HepG2 (cell line): Measurements from ENCODE around the gene LMAN2L. TPM values are rescaled to one million over a fixed set of nuclear protein-coding genes. Genes with fewer than 3 reads are reported as not detected.

Experiments
- ATRX ChIP-seq: sonication (generic); formaldehyde crosslinking; IDR thresholded peaks from 2 replicates; pipeline ENCODE4 v1.4.0; 2020; ENCODE audit warnings: missing genetic modification reagents, borderline replicate concordance
- FOXP1 ChIP-seq, 2 experiments: fragments of 450-650 bp in 1 of 2; IDR thresholded peaks; 2 replicates each; pipeline ENCODE4 v1.6.1; 2017 to 2018; ENCODE audit warnings: antibody characterized with exemption in 1 of 2
- GATAD2A ChIP-seq: IDR thresholded peaks from 2 replicates; pipeline ENCODE4 v1.6.1; 2016
- HOMEZ ChIP-seq: IDR thresholded peaks from 2 replicates; pipeline ENCODE4 v1.6.1; 2016; ENCODE audit warnings: low read depth
- LRRFIP1 ChIP-seq: sonication (generic); formaldehyde crosslinking; conservative IDR thresholded peaks from 2 replicates; pipeline ENCODE4 v1.4.0; 2020; ENCODE audit warnings: missing genetic modification reagents
- MYNN ChIP-seq: sonication (generic); formaldehyde crosslinking; IDR thresholded peaks from 2 replicates; pipeline ENCODE4 v1.4.0; 2020; ENCODE audit warnings: mild to moderate bottlenecking, low read depth, missing genetic modification reagents
- MZF1 ChIP-seq: sonication (generic); formaldehyde crosslinking; IDR thresholded peaks from 2 replicates; pipeline ENCODE4 v1.8.1; 2023; ENCODE audit warnings: mild to moderate bottlenecking, missing genetic modification reagents, borderline replicate concordance
- NR2C2 ChIP-seq: sonication (generic); formaldehyde crosslinking; IDR thresholded peaks from 2 replicates; pipeline ENCODE4 v1.4.0; 2020; ENCODE audit warnings: missing genetic modification reagents, mild to moderate bottlenecking, moderate library complexity, borderline replicate concordance
- PAX8 ChIP-seq: sonication (generic); formaldehyde crosslinking; IDR thresholded peaks from 2 replicates; pipeline ENCODE4 v1.8.0; 2022; ENCODE audit warnings: mild to moderate bottlenecking, missing genetic modification reagents, borderline replicate concordance
- PHF20 ChIP-seq: sonication (generic); formaldehyde crosslinking; IDR thresholded peaks from 2 replicates; pipeline ENCODE4 v1.5.0; 2020; ENCODE audit warnings: mild to moderate bottlenecking, missing genetic modification reagents
- PHF8 ChIP-seq: sonication (generic); formaldehyde crosslinking; IDR thresholded peaks from 2 replicates; pipeline ENCODE4 v1.5.0; 2020; ENCODE audit warnings: missing genetic modification reagents
- ZNF563 ChIP-seq: sonication (generic); formaldehyde crosslinking; IDR thresholded peaks from 2 replicates; pipeline ENCODE4 v1.8.0; 2022; ENCODE audit warnings: mild to moderate bottlenecking, moderate library complexity, missing genetic modification reagents
- ZNF616 ChIP-seq: sonication (generic); formaldehyde crosslinking; IDR thresholded peaks from 2 replicates; pipeline ENCODE4 v1.5.0; 2020; ENCODE audit warnings: low read depth, mild to moderate bottlenecking, missing genetic modification reagents
- ZNF644 ChIP-seq: IDR thresholded peaks from 2 replicates; pipeline ENCODE4 v1.6.1; 2016; ENCODE audit warnings: low read depth
- ZNF746 ChIP-seq: sonication (generic); formaldehyde crosslinking; IDR thresholded peaks from 2 replicates; pipeline ENCODE4 v1.8.0; 2022; ENCODE audit warnings: mild to moderate bottlenecking, missing genetic modification reagents
- polyA plus RNA-seq, 8 experiments: library from polyadenylated mRNA; depleted of rRNA in 3 of 8; stranded (reverse) in 7 of 8; unstranded in 1 of 8; fragments of >200 nt; fragmentation: Illumina TruSeq in 4 of 8; extraction: Trizol in 4 of 8; gene quantifications; 2 replicates each; pipeline versions ENCODE4 v1.2.1 to v1.2.3, GENCODE V29; 2011 to 2016; ENCODE audit warnings: low read depth in 4 of 8, missing spikeins in 1 of 8, mixed read lengths in 1 of 8; ENCODE audit not compliant: insufficient read depth in 1 of 8
- total RNA-seq, 5 experiments: library from RNA; depleted of rRNA; stranded (reverse); fragments of >200 nt; fragmentation: Illumina TruSeq; extraction: Trizol; gene quantifications; 2 replicates each; pipeline ENCODE4 v1.2.3, GENCODE V29; 2016; ENCODE audit warnings: low read depth in 1 of 5
- TF ChIP-seq, protein P1 (sequence below): sonication (generic); formaldehyde crosslinking; IDR thresholded peaks from 2 replicates; pipeline ENCODE4 v1.4.0; 2020; ENCODE audit warnings: mild to moderate bottlenecking, missing genetic modification reagents
- TF ChIP-seq, protein P2 (sequence below): sonication (generic); formaldehyde crosslinking; IDR thresholded peaks from 2 replicates; pipeline ENCODE4 v1.9.0; 2021; ENCODE audit warnings: missing genetic modification reagents, borderline replicate concordance
- TF ChIP-seq, protein P3 (sequence below): IDR thresholded peaks from 2 replicates; pipeline ENCODE4 v1.6.1; 2016; ENCODE audit warnings: missing genetic modification reagents, missing compliant biosample characterization
- TF ChIP-seq, protein P4 (sequence below): IDR thresholded peaks from 2 replicates; pipeline ENCODE4 v1.6.1; 2016; ENCODE audit warnings: missing biosample characterization, missing genetic modification reagents, low read depth

Gene LMAN2L
- total and polyA plus RNA-seq, 2 of the 13 experiments (the other 11 are each of a cell fraction or from before 2014, with no cell fraction given): 39.1 to 57.9 TPM

- TF ChIP-seq HOMEZ (CRISPR knock-in tag) (peak; percentile 54; the same call in 1 of the 2 replicates), LRRFIP1 (CRISPR knock-in tag) (no peak), GATAD2A (CRISPR knock-in tag) (peak; percentile 8; the same call in 1 of the 2 replicates), MZF1 (CRISPR knock-in tag) (no peak), PHF8 (CRISPR knock-in tag) (peak; percentile 86), MYNN (CRISPR knock-in tag) (no peak), ATRX (CRISPR knock-in tag) (no peak), PHF20 (peak; percentile 71; the same call in 1 of the 2 replicates), ZNF644 (CRISPR knock-in tag) (no peak), ZNF563 (CRISPR knock-in tag) (no peak), NR2C2 (peak; percentile 72), ZNF616 (CRISPR knock-in tag) (no peak), PAX8 (peak; percentile 95; the same call in 1 of the 2 replicates), FOXP1 (IDR thresholded peaks at IDR 0.05) (no peak), FOXP1 (CRISPR knock-in tag; IDR thresholded peaks at IDR 0.05) (no peak), ZNF746 (CRISPR knock-in tag) (peak; percentile 73)
- TF ChIP-seq, protein P1, sequence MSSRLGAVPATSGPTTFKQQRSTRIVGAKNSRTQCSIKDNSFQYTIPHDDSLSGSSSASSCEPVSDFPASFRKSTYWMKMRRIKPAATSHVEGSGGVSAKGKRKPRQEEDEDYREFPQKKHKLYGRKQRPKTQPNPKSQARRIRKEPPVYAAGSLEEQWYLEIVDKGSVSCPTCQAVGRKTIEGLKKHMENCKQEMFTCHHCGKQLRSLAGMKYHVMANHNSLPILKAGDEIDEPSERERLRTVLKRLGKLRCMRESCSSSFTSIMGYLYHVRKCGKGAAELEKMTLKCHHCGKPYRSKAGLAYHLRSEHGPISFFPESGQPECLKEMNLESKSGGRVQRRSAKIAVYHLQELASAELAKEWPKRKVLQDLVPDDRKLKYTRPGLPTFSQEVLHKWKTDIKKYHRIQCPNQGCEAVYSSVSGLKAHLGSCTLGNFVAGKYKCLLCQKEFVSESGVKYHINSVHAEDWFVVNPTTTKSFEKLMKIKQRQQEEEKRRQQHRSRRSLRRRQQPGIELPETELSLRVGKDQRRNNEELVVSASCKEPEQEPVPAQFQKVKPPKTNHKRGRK: no peak
- TF ChIP-seq, protein P2, sequence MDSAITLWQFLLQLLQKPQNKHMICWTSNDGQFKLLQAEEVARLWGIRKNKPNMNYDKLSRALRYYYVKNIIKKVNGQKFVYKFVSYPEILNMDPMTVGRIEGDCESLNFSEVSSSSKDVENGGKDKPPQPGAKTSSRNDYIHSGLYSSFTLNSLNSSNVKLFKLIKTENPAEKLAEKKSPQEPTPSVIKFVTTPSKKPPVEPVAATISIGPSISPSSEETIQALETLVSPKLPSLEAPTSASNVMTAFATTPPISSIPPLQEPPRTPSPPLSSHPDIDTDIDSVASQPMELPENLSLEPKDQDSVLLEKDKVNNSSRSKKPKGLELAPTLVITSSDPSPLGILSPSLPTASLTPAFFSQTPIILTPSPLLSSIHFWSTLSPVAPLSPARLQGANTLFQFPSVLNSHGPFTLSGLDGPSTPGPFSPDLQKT (CRISPR knock-in tag): no peak
- TF ChIP-seq, protein P3, sequence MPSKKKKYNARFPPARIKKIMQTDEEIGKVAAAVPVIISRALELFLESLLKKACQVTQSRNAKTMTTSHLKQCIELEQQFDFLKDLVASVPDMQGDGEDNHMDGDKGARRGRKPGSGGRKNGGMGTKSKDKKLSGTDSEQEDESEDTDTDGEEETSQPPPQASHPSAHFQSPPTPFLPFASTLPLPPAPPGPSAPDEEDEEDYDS: peak; percentile 83
- TF ChIP-seq, protein P4, sequence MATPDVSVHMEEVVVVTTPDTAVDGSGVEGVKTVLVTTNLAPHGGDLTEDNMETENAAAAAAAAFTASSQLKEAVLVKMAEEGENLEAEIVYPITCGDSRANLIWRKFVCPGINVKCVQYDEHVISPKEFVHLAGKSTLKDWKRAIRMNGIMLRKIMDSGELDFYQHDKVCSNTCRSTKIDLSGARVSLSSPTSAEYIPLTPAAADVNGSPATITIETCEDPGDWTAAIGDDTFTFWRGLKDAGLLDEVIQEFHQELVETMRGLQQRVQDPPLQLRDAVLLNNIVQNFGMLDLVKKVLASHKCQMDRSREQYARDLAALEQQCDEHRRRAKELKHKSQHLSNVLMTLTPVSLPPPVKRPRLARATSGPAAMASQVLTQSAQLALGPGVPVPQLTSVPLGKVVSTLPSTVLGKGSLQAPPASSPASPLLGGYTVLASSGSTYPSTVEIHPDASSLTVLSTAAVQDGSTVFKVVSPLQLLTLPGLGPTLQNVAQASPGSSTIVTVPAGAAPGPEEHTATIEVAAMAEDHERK (CRISPR knock-in tag): peak; percentile 31; the same call in 1 of the 2 replicates
These were observed at the start of gene LMAN2L (continued) for GRCh38 chr2:96739633-96740428.
